GM21447 (cell line): ENCODE data around the gene ANGEL2.
A peak's percentile ranks its signal among the peaks of the same experiment; 100 is the strongest.
"Not testable (repeated sequence)": the region's sequence is repeated elsewhere in the genome, so short reads cannot be mapped to it uniquely, and the experiment has no call there.

Experiments
- ATAC-seq: cut with Tn5 transposase; IDR thresholded peaks from one replicate; pipeline ENCODE4 v1.9.1; 2021; ENCODE audit not compliant: unreplicated experiment

ANGEL2 gene

DNA sequence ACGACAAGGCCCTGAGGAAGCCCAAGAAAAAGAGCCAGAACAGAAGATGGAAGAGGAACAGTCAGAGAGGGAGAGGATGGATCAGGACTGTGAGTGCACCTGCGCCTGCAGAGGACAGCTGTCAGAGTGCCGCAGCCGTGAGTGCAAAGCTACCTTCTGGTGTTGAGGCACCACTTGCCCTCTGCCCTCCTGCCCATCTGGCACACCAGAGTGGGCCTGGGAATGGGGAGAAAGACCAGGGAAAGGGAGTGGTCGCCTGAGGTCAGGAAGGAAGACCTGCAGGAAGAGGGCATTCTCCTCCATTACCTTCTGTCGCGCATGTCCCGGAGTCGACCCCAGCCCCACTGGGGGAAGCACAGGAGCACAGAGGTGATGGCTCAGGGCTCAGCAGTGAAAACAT is 39.1 kb downstream of the ANGEL2 start:
- ATAC-seq: no peak

DNA sequence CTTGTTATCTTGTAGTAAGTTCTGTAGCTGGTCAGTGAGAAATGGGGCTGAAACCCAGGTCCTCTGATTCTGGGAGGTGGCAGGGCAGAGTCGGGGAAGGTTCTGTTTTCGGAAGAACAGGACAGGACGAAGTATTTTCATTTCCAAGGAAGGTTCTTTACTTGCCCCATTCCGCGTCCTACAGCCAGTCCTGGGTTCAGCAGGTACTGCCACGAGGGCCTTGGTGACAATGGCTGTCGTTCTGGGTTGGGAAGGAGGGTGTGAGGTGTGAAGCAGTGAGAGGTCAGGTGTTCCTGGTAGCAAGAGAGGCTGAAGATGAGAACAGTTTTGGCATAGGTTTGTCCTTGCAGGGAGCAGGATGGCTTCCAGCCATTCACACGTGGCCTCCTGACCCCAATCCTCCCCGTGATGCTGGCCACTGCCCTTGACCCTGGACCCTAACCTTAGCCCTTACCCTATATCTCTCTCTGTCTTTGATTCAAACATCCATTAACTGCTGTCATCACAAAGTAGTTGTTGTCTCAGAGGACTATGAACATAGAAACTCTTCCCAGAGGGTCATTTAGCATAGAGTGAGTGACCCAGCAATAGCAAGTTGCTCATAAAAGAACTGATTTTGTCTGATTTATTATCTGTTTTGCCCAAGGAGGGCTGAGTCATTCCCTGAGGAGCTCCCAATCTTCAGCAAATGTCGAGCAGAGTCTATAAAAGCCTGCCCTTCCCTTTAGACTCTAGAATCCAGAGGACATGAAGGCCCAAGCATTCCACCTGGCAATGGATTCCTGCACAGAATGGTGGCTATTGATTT is 40.4 kb downstream of the ANGEL2 start:
- ATAC-seq: no peak

DNA sequence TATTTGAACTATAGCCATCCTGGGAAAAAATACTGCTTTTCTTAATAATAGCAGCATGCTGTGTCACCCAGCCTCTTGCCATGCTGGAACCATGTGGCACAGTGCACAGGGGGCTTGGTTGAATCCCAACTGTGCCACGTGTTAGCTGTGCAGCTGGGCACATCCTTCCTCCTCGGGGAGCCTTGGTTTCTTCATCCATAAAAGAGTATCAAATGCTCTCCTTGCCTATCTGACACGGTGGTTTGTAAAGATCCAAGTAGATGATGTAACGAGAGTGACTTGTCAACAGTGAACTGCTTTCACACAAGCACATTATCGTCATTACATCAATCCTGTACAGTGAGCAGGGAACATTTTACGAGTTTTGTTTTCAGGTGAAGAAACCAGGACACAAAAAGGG is 41.0 kb downstream of the ANGEL2 start:
- no peak for ATAC-seq

DNA sequence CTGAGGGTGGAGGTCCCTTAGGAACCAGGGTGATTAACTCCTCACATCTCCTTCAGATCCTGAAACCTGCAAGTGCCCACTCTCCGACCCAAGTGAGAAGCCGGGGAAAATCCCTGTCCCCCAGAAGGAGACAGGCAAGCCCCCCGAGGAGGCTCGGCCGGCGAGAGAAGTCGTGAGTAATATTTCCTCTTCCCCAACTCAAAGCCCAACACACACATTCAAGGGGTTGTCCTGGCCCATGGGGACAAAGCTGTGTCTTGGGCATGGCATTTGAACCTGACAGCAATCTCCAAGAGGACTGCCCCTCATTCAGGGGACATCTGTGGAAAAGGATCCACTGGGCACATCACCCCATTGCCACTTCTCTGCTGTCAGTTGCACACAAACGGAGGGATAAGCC is 41.8 kb downstream of the ANGEL2 start:
- ATAC-seq: no peak

DNA sequence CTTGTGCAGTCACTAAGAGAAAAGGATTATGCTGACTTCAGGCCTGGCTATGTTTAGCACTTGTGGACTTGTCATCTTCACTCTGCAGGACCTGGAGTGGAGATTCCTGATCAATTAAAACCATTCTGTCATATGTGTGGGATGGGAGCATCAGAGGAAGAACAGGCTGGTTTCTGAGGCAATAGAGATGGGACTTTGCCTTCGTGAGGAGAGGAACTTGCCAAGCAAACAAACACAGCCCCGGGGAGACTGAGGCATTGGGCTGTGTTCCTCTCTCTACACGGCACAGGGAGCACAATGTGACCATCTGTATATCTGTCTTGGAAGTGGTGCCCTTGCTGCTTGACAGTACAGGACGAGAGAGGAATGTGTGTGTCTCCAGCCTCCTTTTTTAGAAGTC is 42.2 kb downstream of the ANGEL2 start:
- no peak for ATAC-seq

DNA sequence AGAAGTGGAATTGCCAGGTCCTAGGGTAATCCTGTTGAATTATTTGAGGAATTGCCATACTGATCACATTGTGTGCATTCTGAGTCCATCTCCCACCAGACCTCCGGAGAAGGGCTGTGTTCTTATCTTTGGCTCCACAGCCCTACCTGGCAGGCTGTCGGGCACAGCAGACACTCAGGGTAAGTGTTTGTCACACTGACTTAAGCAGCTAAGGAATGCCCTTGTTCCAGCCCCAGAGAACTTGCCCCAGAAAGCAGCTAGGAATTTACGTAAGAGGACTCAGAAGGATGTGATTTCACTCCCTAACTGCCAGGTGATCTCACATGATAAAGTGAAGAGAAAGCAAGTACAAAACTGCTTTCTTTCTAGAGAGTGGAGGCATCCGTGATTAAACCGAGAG is 44.4 kb downstream of the ANGEL2 start:
- no peak for ATAC-seq

DNA sequence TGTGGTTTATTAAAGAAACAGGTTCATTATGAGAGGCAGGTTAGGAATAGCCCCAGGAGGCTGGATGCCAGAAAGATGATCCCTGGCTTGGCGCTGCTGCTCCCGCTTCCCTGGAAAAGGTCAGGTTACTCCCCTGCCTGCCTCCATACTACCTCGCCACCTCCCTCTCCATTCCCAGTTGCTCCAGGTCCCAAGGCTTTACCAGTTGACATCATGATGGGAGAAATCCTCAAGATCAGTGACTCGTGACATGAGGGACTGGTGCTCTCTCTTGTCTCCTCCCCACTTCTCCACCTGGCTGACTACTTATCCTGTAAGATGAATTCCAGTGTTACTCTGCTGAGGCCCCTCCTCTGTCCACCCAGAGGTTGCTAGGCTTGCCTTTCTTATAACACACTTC is 45.6 kb downstream of the ANGEL2 start:
- no peak for ATAC-seq

DNA sequence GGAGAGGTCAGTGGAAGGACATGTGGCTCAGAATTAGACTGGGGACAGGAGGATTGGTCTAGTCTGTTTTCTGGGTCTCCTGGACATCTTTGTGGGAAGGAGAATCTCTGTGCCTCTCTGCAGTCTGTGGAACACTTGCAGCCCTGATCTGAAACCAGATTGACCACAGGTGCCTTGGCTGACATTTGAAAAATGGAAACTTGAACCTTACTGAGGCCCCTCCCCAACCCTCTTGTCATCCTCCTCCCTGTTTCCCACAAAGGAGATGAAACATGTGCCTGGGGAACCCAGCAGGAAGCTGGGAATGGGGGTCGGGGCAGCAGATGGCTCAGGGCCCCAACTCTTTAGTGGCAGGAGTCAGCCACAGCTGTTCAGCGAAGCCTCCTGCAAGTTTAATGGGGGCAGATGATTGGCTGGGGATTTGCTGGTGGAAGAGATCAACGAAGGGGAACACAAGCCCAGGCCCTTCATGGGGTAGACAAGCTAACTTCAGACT is 47.3 kb downstream of the ANGEL2 start:
- ATAC-seq: peak; percentile 69

DNA sequence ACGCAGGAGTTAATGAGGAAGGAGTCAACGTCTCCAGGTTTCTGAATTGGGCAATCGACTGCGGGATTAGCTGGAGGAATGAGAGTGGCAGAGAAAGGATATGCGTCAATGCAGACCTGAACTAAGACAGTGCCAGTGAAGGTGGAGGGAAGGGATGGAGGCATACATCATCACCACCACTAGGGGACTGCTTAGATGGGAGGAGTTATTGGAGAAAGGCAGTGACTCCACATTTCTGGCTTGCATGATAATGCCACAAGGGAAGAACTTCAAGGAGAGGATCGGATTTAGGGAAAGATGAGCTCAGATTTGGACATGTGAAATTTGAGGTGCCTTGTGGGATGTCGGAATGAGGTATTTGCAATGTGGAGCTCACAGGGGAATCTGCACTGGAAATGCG is 47.9 kb downstream of the ANGEL2 start:
- peak; percentile 56 for ATAC-seq

DNA sequence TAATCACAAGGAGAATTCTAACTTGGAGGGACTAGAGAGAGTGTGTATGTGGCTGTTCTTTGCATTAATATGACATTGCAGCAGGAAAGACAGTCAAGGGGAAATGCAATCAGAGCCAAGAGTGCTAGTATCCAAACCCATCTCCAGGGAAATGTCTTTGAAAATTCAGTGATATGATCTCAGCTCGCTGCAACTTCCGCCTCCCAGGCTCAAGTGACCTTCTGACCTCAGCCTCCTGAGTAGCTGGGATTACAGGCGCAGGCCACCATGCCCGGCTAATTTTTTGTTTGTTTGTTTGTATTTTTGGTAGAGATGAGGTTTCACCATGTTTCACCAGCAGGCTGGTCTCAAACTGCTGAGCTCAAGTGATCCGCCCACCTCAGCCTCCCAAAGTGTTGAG is 49.1 kb downstream of the ANGEL2 start:
- no peak for ATAC-seq

DNA sequence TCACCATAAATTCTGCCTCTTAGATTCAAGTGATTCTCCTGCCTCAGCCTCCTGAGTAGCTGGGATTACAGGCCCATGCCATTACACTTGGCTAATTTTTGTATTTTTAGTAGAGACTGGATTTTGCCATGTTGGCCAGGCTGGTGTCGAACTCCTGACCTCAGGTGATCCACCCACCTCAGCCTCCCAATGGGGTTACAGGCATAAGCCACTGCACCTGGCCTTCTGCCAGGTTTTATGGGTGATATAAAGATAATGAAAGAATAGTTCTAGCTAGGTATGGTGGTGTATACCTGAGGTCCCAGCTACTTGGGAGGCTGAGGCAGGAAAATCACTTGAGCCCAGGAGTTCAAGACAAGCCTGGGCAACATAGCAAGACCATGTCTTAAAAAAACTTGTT is 50.7 kb downstream of the ANGEL2 start:
- ATAC-seq: not testable (repeated sequence)

DNA sequence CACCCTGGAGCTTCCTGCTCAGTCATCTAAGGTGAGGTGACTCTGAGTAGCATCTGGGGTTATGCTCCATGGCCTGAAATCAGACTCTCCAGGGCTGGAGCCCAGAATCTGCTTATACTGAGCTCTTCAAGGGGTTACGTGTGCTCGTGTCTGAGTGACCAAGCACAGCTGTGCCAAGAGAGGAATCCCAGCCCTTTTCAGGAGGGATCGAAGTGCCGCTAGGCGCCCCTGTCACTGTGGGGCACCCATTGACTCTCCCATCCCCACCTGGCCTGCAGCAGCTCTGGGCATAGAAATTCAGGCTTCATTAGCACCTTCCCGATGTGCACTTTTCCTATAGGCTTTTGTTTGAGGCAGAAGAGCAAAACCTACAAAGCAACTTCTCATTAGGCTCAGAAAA is 51.6 kb downstream of the ANGEL2 start:
- ATAC-seq: no peak

DNA sequence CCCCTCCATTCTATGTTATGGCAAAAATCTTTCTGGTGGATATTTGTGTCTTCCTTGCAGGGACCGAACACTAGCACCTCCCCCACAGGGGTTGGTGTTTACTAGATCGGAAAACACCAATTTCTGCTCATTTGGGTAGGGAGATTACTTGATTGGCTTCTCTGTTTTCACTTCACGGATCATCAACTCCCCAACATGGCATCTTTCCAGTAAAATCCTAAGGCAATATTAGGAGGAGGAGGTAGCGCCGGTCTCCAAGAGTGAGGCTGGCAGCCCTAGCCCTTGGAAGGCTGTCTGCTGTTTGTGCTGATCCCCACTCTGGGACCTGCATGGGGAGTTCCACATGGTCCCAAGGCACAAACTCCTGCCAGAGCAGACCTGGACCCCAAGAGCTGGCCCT is 53.2 kb downstream of the ANGEL2 start:
- ATAC-seq: no peak

DNA sequence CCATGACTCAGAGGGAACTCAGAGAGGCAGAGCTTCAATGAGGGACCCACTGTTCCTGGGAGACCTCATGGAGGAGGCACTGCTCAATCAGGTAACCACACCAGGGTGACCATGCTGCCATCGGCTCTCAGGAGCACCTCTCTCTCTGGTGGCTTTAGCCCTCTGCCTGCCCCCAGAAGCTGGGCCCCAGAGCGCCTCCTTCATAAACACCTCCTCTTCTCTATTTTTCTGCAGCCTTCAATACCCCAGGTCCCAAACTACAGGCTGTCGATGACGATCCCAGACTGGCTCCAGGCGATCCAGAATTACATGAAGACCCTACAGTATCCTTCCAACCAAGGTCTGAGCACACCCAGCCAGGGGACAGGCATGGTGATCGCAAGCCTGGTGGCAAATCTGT is 54.7 kb downstream of the ANGEL2 start:
- ATAC-seq: no peak

DNA sequence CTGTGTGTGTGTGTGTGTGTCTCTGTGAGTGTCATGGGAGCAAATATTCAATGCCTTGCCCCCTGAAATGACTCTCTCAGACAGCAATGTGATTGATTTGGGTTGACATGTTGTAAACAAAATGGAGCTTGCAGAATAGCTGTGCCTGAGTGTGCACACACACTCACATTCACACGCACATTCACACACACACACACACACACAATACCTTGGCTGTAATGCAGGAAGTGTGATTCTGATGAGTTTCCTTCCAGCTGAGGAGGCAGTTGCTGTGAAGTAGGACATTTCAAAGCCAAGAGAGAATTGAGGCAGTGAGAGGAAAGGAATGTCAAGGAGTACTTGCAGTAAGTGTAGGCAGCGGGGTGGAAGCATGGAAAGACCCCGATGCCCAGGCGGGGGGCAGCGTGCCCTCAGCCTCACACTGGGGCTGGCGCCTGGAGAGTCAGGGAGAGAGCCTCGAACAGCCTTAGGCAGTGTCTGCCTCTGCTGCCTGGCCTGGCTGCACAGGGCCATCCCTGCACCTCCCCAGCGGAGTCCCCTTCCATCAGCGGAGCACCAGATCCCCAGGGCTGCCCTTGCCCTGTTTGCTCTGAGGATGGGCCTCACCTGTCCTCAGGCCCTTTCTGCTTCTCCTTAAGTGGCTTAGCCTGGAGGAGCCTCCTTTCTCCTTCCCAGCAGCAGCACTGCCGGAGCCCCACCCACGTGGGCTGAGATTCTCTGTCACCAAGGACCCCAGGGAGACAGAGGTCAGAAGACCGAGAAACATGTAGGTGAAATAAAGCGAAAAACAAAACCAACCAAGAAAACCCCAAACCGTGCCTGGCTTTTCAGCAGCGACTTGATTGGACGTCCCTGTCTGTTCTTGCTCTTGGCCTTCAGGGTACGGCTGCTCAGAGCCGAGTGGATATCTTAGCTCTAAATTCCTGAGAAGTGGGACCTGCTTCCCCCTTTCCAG is 56.1 kb downstream of the ANGEL2 start:
- peak; percentile 68 for ATAC-seq

DNA sequence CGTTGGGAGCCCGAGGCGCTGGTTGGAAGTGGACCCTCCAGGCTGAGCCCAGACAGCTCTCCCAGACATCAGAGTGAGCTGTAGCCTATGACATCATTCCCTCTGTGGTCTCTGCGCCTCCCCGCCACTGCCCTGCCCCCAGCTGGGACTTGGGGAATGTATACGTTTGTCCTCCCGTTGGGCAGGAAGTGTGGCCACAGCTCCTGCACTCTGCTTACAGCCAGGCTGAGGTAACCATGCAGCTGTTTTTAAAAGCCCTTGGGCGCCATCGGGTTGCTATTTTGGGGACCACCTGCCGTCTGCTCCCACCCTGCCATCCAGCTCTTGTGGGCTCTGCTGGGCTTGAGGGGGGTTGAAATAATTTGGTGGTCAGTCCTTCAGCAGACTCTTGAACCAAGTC is 57.5 kb downstream of the ANGEL2 start:
- ATAC-seq: peak; percentile 28

DNA sequence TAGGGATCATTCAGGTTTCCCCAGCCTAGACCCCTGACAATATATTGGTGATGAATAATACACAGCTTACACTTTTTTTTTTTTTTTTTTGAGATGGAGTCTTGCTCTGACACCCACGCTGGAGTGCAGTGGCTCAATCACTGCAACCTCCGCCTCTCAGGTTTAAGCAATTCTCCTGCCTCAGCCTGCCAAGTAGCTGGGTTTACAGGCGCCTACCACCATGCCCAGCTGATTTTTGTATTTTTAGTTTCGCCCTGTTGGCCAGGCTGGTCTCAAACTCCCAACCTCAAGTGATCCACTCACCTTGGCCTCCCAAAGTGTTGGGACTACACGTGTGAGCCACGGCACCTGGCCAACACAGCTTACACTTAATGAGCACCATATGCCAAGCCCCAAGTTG is 58.1 kb downstream of the ANGEL2 start:
- no peak for ATAC-seq

DNA sequence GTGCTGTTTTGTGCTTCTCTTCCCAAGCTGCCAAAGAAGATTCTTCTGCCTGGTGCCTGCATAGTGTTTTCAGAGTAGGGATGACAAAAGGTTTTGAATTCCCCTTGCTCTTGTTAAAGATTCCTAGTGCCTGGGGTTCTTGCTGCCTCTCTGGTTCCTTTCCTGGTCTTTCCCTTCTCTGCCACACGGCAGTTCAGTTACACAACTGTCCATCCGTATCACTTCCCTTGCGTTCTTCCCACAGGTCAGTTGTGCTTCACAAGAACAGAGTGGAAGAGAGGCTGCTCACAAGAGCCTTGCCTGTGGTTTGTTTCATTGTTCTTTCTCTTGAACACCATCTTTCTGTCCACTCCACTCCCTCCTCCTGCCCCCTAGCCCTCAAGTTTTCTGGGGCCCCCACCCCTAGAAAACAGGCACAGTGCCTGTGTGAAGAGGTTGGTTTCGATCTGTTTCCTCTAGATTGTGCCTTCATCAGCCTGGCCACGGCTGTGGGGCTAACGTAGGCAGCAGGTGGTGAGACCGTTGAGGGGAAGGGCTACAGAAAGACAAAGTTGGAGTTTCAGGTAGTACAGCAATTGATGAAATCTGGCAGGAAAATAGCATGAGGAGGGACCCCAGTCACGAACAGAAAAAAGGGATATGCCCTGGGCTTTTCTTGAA is 59.6 kb downstream of the ANGEL2 start:
- ATAC-seq: no peak

DNA sequence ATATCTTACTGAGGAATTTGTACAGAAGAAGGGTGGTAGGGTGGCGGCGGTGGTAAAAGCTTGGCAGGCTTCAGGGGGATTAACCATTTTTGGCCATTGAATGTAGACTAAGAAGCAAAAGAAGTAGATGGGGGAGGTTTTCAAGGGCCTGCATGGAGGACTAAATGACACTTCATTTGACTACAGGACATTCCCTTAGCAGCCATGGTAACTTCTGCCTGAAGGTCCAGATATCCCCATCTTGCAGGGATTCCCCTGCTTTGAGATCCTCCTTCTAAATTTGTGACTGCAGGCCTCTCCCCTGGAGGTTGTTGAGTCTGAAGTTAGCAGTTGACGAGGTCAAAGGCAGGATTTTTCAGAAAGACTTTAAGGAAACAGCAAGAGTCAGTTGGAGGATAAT is 60.6 kb downstream of the ANGEL2 start:
- no peak for ATAC-seq

DNA sequence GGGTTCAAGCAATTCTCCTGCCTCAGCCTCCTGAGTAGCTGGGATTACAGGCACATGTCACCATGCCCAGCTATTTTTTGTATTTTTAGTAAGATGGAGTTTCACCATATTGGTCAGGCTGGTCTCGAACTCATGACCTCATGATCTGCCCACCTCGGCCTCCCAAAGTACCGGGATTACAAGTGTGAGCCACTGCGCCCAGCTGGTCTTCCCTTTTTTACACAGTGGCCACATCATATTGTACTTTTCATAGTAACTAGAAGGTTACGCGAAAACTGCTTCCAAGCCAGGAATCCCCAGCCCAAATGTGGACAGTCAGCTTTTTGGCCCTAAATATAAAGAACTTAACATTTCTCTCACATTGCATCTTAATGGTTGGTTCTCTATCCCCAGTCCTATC is 61.2 kb downstream of the ANGEL2 start:
- ATAC-seq: no peak

DNA sequence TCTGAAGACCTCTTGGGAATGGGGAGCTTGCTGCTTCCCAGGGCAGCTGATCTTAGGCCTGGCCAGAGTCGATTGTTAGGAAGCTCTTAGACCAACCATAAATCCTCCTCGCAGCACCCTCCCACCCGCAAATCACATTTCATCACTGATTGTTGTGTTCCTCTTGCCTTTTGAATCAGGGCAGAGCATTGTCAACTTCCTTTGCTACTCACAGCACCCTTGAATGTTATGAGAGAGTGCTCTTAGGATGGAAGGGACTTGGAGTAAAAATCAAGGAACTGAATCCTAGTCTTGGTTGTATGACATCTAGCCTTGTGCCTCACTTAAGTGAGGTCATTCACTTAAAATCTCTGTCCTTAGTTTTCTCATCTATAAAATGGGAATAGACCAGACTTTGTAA is 62.3 kb downstream of the ANGEL2 start:
- no peak for ATAC-seq

DNA sequence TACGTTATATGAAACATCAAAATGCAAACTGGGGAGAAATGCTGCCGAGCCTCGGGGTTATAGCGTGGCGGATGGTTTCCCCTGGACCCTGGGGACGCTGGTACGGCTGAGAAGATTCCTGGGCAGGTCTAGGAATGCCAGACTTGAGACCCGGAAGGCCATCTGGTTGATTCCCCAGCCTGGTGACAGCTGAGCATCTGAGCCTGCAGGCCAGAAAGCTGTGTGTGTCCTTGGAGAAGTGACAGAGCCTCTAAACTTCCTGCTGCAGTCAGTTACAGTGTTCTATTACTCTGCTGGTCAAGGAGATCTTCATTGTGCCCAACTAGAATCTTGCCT is 63.1 kb downstream of the ANGEL2 start:
- ATAC-seq: no peak
